Stimulated activated CD4-positive, alpha-beta T cell treated with anti-CD3 and anti-CD28 coated beads, TNF-alpha, amount 100 ng/mL, for 4 hours (primary cell): ENCODE results near the gene ZNF674.

Source experiments
- DNase-seq, 3 experiments: peaks; one replicate each; pipeline ENCODE4 v3.0.0-alpha.2; 2020; ENCODE audit warnings: low read depth in 3 of 3

The ZNF674 gene

GRCh38 chrX:46545111-46546005 is at the start of gene ZNF674:
Gene ZNF674 (minus strand): TSS chrX:46545421. CDS start chrX:46542087, 3,334 bp downstream.
- DNase-seq, result peak; percentile 82 to 88 (median 85)

GRCh38 chrX:46589977-46590723 is 44.9 kb upstream of the ZNF674 start:
- DNase-seq, result no peak

GRCh38 chrX:46588263-46588662 is 43.0 kb upstream of the ZNF674 start:
- DNase-seq, result no peak

GRCh38 chrX:46587753-46588171 is 42.5 kb upstream of the ZNF674 start:
- no peak for DNase-seq

GRCh38 chrX:46587158-46587557 is 41.9 kb upstream of the ZNF674 start:
- no peak for DNase-seq

- no peak for DNase-seq
Measured at GRCh38 chrX:46584736-46585135, 39.5 kb upstream of the ZNF674 start.

GRCh38 chrX:46582966-46583365 is 37.7 kb upstream of the ZNF674 start:
- DNase-seq, result no peak

GRCh38 chrX:46582325-46582724 is 37.1 kb upstream of the ZNF674 start:
- DNase-seq, result no peak

- DNase-seq, result no peak
Measured at GRCh38 chrX:46580613-46581012, 35.4 kb upstream of the ZNF674 start.

- no peak for DNase-seq
Measured at GRCh38 chrX:46579250-46579649, 34.0 kb upstream of the ZNF674 start.

GRCh38 chrX:46577221-46578005 is 32.2 kb upstream of the ZNF674 start:
- DNase-seq, result no peak

- DNase-seq, result no peak
Measured at GRCh38 chrX:46576458-46576857, 31.2 kb upstream of the ZNF674 start.

GRCh38 chrX:46575991-46576392 is 30.8 kb upstream of the ZNF674 start:
- no peak for DNase-seq

- no peak for DNase-seq
Measured at GRCh38 chrX:46575586-46575985, 30.4 kb upstream of the ZNF674 start.

GRCh38 chrX:46574774-46575381 is 29.7 kb upstream of the ZNF674 start:
- peak in 2 of 3 experiments; percentile 18 to 26 for DNase-seq

- peak in 2 of 3 experiments; percentile 34 to 40 for DNase-seq
Measured at GRCh38 chrX:46573892-46574773, 28.9 kb upstream of the ZNF674 start.

GRCh38 chrX:46573331-46573891 is 28.2 kb upstream of the ZNF674 start, which contains the start of gene CHST7:
Gene CHST7 (plus strand): TSS chrX:46573765. CDS start chrX:46573932, 167 bp downstream.
- DNase-seq, result peak; percentile 30 to 43 (median 31)

GRCh38 chrX:46572340-46572936 is 27.2 kb upstream of the ZNF674 start:
- no peak for DNase-seq
